GM19397 (cell line): ENCODE measurements around the gene NHSL1.
"Not testable (repeated sequence)": the region's sequence is repeated elsewhere in the genome, so short reads cannot be mapped to it uniquely, and the experiment has no call there.

ENCODE experiments used
- ATAC-seq: cut with Tn5 transposase; IDR thresholded peaks from one replicate; pipeline ENCODE4 v1.9.1; 2021; ENCODE audit warnings: mild to moderate bottlenecking, moderate library complexity; ENCODE audit not compliant: unreplicated experiment

The NHSL1 gene

GRCh38 chr6:138430361-138431145 lies 68.7 kb downstream of the NHSL1 start:
- ATAC-seq, result no peak

GRCh38 chr6:138429761-138430160 lies 69.5 kb downstream of the NHSL1 start:
- no peak for ATAC-seq

DNA sequence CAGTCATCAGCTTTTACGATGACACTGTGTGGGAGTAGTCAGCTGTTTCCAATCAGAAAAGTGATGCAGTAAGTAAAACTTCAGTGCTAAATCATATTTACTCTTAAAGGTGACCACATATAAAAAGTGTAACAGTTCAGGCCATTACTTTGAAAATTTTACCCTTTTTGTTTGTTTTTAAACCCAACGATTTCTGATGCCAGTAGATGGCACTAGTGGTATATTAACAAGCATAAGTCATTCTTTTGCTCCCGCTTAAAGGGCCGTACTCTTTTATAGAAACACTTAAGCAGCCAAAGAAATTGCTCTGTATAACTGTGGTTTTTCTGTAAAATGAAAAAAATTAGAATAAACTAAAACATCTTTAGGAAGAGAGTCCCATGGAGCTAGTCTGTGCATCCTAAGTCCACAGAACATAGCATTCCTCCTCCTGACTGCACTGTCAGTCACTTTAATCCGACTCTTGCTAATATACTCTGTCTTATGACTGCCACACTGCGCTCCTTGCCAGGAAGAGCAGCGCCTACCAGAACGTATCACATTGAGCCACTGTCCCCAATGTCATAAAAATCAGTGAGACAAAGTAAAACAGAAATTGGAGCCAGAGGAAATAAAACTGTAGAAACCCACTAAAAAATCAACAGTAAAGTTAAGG lies 70.2 kb downstream of the NHSL1 start:
- no peak for ATAC-seq

GRCh38 chr6:138427701-138428100 lies 71.6 kb downstream of the NHSL1 start:
- ATAC-seq, result no peak

DNA sequence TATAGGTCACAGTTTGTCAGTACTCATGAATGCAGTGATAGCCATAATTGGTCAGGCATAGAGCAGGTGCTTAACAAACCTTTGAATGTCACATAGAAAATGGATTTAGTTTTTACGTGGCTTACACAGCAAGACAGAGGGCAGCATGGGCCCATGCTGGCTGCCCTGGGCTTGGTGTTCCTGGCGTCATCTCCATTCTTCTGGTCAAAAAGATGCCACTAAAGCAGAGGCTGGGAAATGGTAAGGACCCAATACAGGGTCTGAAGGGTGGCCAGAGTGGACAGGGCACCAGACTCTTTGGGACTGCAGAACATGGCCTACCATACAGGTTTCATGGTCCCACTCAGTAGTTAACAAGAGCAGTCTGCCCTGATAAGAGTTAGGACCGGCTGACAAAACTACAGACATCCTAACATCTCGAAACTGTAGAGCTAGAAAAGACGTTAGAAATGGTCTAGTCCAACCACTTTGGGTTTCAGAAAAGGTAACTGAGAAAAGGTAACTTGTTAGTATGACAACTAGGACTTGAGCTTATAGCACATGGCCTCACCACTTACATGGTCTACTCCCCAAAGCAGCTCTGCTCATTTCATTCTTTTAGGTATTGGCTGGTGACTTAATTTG lies 72.7 kb downstream of the NHSL1 start:
- no peak for ATAC-seq

DNA sequence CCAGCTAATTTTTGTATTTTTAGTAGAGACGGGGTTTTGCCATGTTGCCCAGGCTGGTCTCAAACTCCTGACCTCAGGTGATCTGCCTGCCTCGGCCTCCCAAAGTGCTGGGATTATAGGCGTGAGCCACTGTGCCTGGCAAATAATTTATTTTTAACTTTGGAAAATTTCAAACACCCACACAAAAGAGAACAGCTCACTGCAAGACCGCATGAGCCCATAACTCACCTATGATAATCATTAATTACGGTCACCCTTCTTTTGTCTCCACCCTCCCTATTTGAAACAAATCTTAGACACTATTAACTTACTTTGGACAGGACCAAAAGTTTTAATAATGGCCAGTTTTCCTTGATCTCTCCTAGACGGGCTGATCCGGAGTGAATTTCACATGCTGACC lies 74.0 kb downstream of the NHSL1 start:
- not testable (repeated sequence) for ATAC-seq

DNA sequence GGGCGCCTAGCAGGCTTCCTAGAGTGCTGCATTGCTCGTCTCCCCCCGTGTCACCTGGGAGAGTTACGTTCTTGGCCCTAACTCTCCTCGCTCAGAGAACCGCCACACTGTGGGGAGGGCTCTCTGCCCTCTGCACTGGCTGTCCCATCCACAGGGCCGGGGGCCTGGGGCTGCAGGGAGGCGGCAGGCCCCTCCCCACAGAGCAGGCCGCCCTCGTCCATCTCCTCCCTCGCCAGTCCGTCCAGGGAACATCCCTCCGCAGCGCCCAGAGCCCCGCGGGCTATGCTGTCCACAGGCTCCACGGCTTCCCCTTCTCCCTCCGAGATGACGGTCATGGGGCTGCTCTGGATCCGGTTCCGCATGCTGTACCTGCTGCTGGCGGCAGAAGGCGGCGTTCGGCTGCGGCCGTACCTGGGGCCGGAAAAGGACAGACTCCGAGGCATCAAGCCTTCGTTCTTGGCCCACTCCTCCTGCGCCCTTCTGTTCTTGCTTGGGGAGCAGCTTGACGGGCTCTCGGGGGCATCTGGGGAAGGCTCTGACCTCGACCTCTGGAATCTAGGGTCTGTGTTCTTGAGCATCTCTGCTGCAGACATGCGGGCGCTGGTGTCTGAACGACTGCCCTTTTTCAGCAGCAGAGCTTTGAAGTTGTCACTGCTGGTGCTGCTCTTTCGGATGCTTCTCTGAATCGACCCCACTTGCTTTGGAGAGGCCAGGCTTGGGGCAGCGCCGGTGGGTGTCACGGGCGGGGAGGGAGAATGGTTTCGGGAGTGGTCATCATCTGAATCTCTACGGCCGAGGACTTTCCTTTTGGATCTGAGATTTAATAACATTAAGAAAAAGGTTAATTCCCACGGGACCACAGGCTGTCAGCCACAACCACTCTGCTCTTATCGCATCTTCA lies 75.0 kb downstream of the NHSL1 start:
- ATAC-seq, result no peak

GRCh38 chr6:138422861-138423260 lies 76.4 kb downstream of the NHSL1 start:
- ATAC-seq, result no peak

DNA sequence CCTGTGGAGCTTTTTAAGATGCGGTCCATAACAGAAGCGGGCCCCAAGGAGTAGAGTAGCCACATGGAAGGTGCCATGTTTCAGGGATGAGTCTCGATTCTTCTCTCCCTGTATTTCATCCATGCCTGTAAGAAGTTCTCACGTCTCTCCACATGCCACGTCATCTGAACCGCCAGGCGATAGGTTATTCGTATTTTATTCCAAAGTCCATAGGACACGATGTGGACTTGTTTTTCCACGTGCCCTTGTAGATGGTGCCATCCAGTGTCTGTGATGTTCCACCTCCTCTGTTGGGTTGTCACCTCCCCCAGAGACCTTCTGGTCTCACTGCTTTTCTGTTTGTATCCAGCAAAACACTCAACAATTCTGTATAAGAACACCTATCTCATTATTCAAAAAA lies 77.7 kb downstream of the NHSL1 start:
- ATAC-seq, result no peak

GRCh38 chr6:138421089-138421488 lies 78.2 kb downstream of the NHSL1 start:
- no peak for ATAC-seq

DNA sequence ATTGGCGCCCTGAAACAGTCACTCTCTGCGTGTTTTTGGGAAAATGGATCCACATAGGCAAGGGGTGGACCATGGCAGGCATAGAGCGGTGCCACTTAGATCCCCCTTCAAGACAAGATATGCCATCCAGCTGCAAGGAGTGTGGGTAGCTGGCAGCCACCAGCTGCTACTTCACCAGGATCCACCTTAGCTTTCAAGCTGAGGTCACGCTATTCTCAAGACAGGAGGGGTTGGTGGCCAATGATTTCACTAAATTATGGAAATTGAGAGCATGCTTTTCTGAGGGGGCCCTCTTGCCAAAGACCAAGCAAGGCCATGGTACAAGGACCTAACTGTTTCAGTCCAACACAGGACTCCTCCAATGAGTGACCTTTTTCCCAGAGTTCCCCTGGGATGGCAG lies 78.9 kb downstream of the NHSL1 start:
- ATAC-seq, result no peak

DNA sequence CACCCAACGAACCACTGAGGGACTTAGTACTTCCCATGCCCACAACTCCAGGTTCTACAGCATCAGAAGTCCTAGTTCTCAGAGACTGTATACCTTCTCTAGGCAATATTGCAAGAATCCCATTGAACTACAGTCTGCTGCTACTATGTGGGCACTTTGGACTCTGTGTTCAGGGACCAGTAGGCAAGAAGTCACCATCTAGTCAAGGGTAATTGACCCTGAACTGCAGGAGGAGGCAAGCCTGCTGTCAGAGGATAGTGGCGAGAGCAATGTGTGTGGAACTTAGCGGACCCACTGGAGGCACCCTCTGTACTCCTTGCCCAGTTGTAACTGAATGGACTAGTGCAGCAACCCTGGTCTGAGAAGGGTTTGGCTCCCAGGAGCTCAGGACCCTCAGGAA lies 79.5 kb downstream of the NHSL1 start:
- no peak for ATAC-seq

DNA sequence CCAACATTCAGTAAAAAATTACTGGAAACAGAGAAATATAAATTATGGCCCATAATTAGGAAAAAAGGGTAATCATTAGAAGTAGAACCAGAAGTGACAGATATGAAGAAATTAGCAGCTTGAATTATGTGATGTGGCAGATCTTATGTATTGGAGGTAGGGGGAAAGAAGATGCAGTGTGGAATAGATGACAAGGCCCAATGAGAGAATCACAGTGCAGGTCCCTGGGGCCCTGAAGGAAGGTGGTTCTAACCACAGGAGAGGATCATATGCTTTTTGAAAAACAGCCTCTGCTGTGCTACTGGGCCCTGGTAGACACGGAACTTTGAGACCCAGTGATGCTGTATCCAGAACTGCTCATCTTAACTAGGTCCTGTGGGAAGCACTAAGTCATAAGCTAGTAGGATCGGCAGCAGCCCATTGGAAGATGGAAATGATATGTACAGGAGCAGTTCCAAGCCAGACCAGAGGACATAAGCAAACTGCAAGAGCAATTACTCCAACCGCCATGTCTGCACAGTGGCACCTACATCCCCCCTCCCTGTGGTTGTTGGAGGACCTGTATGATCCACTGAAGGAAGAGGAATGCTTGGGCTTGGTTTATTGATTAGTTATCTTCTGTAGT lies 81.1 kb downstream of the NHSL1 start:
- ATAC-seq, result no peak

- no peak for ATAC-seq
Observed at GRCh38 chr6:138417493-138418117, 81.7 kb downstream of the NHSL1 start.

- no peak for ATAC-seq
Observed at GRCh38 chr6:138416206-138416605, 83.1 kb downstream of the NHSL1 start.

DNA sequence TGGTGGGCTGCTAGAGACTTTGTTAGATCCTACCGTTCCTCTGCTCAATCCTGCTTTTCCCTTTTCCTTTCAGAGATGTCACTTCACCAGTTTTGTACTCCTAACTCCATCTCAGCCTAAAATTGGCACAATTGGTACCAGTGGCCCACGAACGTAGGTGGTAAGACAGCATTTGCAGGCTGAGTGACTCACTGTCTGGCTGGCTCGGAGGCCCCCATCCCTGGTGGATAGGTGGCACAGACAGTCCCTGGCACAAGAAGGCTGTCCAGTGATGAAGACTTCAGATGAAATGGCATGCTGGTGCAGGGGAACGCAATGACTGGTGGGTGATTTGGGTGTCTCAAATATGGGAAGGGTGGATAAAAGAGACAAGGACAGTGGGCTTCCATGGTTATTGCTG lies 84.2 kb downstream of the NHSL1 start:
- no peak for ATAC-seq

GRCh38 chr6:138410972-138411880 lies 88.1 kb downstream of the NHSL1 start:
- ATAC-seq, result no peak

DNA sequence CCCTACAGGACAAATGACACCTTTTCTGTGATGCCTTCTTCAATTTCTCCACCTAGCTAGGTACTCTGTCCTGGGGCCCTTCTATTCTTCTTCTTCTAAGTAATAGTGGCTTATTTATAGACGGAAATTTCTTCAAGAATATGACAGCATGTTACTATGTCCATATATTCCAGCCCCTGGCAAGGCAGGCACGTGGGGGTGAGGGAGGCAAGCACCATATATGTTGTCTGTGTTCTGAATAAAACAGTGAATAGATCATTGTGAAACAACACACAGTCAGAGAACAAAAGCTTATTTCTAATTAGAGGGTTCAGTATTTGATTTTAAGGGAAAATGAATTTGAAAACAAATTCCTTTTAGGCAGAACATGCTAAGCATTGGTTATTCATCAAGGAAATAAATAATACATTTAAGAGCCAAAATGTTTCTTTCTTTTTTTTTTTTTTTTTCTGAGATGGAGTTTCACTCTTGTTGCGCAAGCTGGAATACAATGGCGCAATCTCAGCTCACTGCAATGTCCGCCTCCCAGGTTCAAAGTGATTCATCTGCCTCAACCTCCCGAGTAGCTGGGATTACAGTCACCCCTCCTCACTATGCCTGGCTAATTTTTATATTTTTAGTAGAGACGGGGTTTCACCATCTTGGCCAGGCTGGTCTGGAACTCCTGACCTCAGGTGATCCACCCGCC lies 89.1 kb downstream of the NHSL1 start:
- no peak for ATAC-seq

GRCh38 chr6:138406443-138406842 lies 92.9 kb downstream of the NHSL1 start:
- ATAC-seq, result no peak
